ENCODE results near the gene DYRK4. TPM values are rescaled to one million over a fixed set of nuclear protein-coding genes. Genes with fewer than 3 reads are reported as not detected.
"Not testable (repeated sequence)": the region's sequence is repeated elsewhere in the genome, so short reads cannot be mapped to it uniquely, and the experiment has no call there.

DYRK4 gene
- 26.6 and 29.9 TPM in 2 replicates for total RNA-seq

- Mint-ChIP-seq H3K9me3 (no peaks in the 10 kb centered on the region), H3K4me3 (peak within 1 kb of the TSS; percentile 26), H3K36me3 (ENCODE audit: low read depth) (peaks cover 11% of the 10 kb centered on the region), H3K4me1 (peaks cover 16% of the 10 kb centered on the region), H3K27ac (no peak within 1 kb of the TSS), H3K27me3 (no peaks in the 10 kb centered on the region)
- intact Hi-C loops (cut with micrococcal nuclease): no loop called here
- DNase-seq: peak; percentile 64
These were observed at the start of gene DYRK4 for GRCh38 chr12:4562034-4562657. Gene DYRK4, plus strand, starts transcription at chr12:4562208. Its CDS starts 38 bp downstream, at chr12:4562246.

- intact Hi-C loops (cut with micrococcal nuclease): no loop called here
- Mint-ChIP-seq H3K4me1 (no peaks in the 10 kb centered on the region), H3K27me3 (no peaks in the 10 kb centered on the region), H3K27ac (no peak overlapping the region), H3K36me3 (ENCODE audit: low read depth) (peaks cover 31% of the 10 kb centered on the region), H3K4me3 (no peak overlapping the region), H3K9me3 (no peaks in the 10 kb centered on the region)
- DNase-seq: no peak
These were observed 43.8 kb upstream of the DYRK4 start for GRCh38 chr12:4518106-4518728.

- peaks cover 27% of the 10 kb centered on the region for H3K36me3 Mint-ChIP-seq (ENCODE audit: low read depth)
- H3K9me3 Mint-ChIP-seq; H3K4me1 Mint-ChIP-seq; H3K4me3 Mint-ChIP-seq; DNase-seq; H3K27me3 Mint-ChIP-seq; H3K27ac Mint-ChIP-seq; intact Hi-C loops (cut with micrococcal nuclease): not testable (repeated sequence)
These were observed 38.6 kb upstream of the DYRK4 start for GRCh38 chr12:4523443-4523842.

- no peak overlapping the region for H3K4me3 Mint-ChIP-seq
- no peaks in the 10 kb centered on the region for H3K9me3 Mint-ChIP-seq
- intact Hi-C loops (cut with micrococcal nuclease): loop anchor here (1.0 to 5.0 kb wide), 4 partner anchors 106 to 640 kb away; no protein-coding TSS in a partner anchor
- H3K36me3 Mint-ChIP-seq (ENCODE audit: low read depth): peaks cover 24% of the 10 kb centered on the region
- H3K27me3 Mint-ChIP-seq: no peaks in the 10 kb centered on the region
- H3K4me1 Mint-ChIP-seq: peaks cover 5% of the 10 kb centered on the region
- H3K27ac Mint-ChIP-seq: no peak overlapping the region
- DNase-seq: no peak
These were observed 35.0 kb upstream of the DYRK4 start for GRCh38 chr12:4526923-4527546.

- no peak for DNase-seq
- no peaks in the 10 kb centered on the region for H3K9me3 Mint-ChIP-seq
- intact Hi-C loops (cut with micrococcal nuclease): no loop called here
- H3K27ac Mint-ChIP-seq: peak overlapping the region; percentile 36
- peaks cover 5% of the 10 kb centered on the region for H3K4me1 Mint-ChIP-seq
- H3K4me3 Mint-ChIP-seq: no peak overlapping the region
- no peaks in the 10 kb centered on the region for H3K27me3 Mint-ChIP-seq
- H3K36me3 Mint-ChIP-seq (ENCODE audit: low read depth): peaks cover 11% of the 10 kb centered on the region
These were observed 31.8 kb upstream of the DYRK4 start for GRCh38 chr12:4530160-4530559.

- intact Hi-C loops (cut with micrococcal nuclease): no loop called here
These were observed 30.9 kb upstream of the DYRK4 start for GRCh38 chr12:4530982-4531586.

GRCh38 chr12:4535092-4535491 lies 26.9 kb upstream of the DYRK4 start:
- H3K36me3 Mint-ChIP-seq (ENCODE audit: low read depth): peaks cover under 1% of the 10 kb centered on the region
- H3K9me3 Mint-ChIP-seq: no peaks in the 10 kb centered on the region
- peaks cover 26% of the 10 kb centered on the region for H3K4me1 Mint-ChIP-seq
- H3K27ac Mint-ChIP-seq: no peak overlapping the region
- DNase-seq: no peak
- no peak overlapping the region for H3K4me3 Mint-ChIP-seq
- no peaks in the 10 kb centered on the region for H3K27me3 Mint-ChIP-seq
- intact Hi-C loops (cut with micrococcal nuclease): loop anchor here (5.0 kb wide), 1 partner anchor 663 kb away; the partner anchor contains the start of gene PARP11

More at GRCh38 chr12:4530982-4531586, 30.9 kb upstream of the DYRK4 start:
- Mint-ChIP-seq H3K27ac (peak overlapping the region; percentile 8), H3K36me3 (ENCODE audit: low read depth) (peaks cover 9% of the 10 kb centered on the region), H3K4me3 (no peak overlapping the region), H3K9me3 (no peaks in the 10 kb centered on the region), H3K27me3 (no peaks in the 10 kb centered on the region), H3K4me1 (peaks cover 5% of the 10 kb centered on the region)
- DNase-seq: no peak

- H3K27me3 Mint-ChIP-seq: no peaks in the 10 kb centered on the region
- no peak overlapping the region for H3K4me3 Mint-ChIP-seq
- DNase-seq: no peak
- H3K9me3 Mint-ChIP-seq: no peaks in the 10 kb centered on the region
- H3K36me3 Mint-ChIP-seq (ENCODE audit: low read depth): no peaks in the 10 kb centered on the region
- H3K4me1 Mint-ChIP-seq: peaks cover 26% of the 10 kb centered on the region
- intact Hi-C loops (cut with micrococcal nuclease): loop anchor here (5.0 kb wide), 1 partner anchor 664 kb away; the partner anchor contains the start of gene PARP11
- no peak overlapping the region for H3K27ac Mint-ChIP-seq
These were observed 26.1 kb upstream of the DYRK4 start for GRCh38 chr12:4535871-4536270.

GRCh38 chr12:4538207-4539160 lies 23.5 kb upstream of the DYRK4 start, which contains the start of gene RAD51AP1:
Gene RAD51AP1, plus strand, starts transcription at chr12:4538890. Its CDS starts 50 bp downstream, at chr12:4538940.
- H3K4me3 Mint-ChIP-seq: peak within 1 kb of the TSS; percentile 96
- peak within 1 kb of the TSS; percentile 93 for H3K27ac Mint-ChIP-seq
- no peaks in the 10 kb centered on the region for H3K9me3 Mint-ChIP-seq
- peaks cover 6% of the 10 kb centered on the region for H3K36me3 Mint-ChIP-seq (ENCODE audit: low read depth)
- DNase-seq: peak; percentile 98
- intact Hi-C loops (cut with micrococcal nuclease): loop anchor here (1.0 to 5.0 kb wide), 4 partner anchors 32 to 666 kb away; partner anchors contain the start of genes AKAP3, NDUFA9, PARP11 and TIGAR
- H3K4me1 Mint-ChIP-seq: peaks cover 29% of the 10 kb centered on the region
- H3K27me3 Mint-ChIP-seq: no peaks in the 10 kb centered on the region

GRCh38 chr12:4539167-4539870 lies 22.7 kb upstream of the DYRK4 start:
- intact Hi-C loops (cut with micrococcal nuclease): loop anchor here (2.0 to 5.0 kb wide), 2 partner anchors 33 to 667 kb away; partner anchors contain the start of gene PARP11
- peak overlapping the region; percentile 96 for H3K4me3 Mint-ChIP-seq
- peaks cover 12% of the 10 kb centered on the region for H3K36me3 Mint-ChIP-seq (ENCODE audit: low read depth)
- H3K4me1 Mint-ChIP-seq: peaks cover 29% of the 10 kb centered on the region
- peak overlapping the region; percentile 93 for H3K27ac Mint-ChIP-seq
- DNase-seq: no peak
- no peaks in the 10 kb centered on the region for H3K27me3 Mint-ChIP-seq
- no peaks in the 10 kb centered on the region for H3K9me3 Mint-ChIP-seq

- Mint-ChIP-seq H3K27me3 (no peaks in the 10 kb centered on the region), H3K27ac (peak overlapping the region; percentile 93), H3K4me1 (peaks cover 29% of the 10 kb centered on the region), H3K36me3 (ENCODE audit: low read depth) (peaks cover 18% of the 10 kb centered on the region), H3K4me3 (peak overlapping the region; percentile 96), H3K9me3 (no peaks in the 10 kb centered on the region)
- no peak for DNase-seq
- intact Hi-C loops (cut with micrococcal nuclease): no loop called here
These were observed 21.8 kb upstream of the DYRK4 start for GRCh38 chr12:4540170-4540569.

- no peaks in the 10 kb centered on the region for H3K27me3 Mint-ChIP-seq
- peaks cover 19% of the 10 kb centered on the region for H3K36me3 Mint-ChIP-seq (ENCODE audit: low read depth)
- intact Hi-C loops (cut with micrococcal nuclease): no loop called here
- no peaks in the 10 kb centered on the region for H3K9me3 Mint-ChIP-seq
- no peak overlapping the region for H3K4me3 Mint-ChIP-seq
- H3K4me1 Mint-ChIP-seq: peaks cover 29% of the 10 kb centered on the region
- DNase-seq: no peak
- H3K27ac Mint-ChIP-seq: no peak overlapping the region
These were observed 21.4 kb upstream of the DYRK4 start for GRCh38 chr12:4540638-4541037.

Measured in activated CD4-positive, alpha-beta T cell treated with anti-CD3 and anti-CD28 coated beads, Interleukin-2, amount 10 ng/mL, durations not matched to agents 24 days and 14 days (primary cell).